ENCODE data around the gene ATG7.

GRCh38 chr3:11522398-11522715 lies 250.2 kb downstream of the ATG7 start:
- TF ChIP-seq MAX (IDR thresholded peaks at IDR 0.05) (no peak), CHD2 (IDR thresholded peaks at IDR 0.05; ENCODE audit: low read length, partially characterized antibody) (no peak), EP300 (IDR thresholded peaks at IDR 0.05) (no peak), CTCF (IDR thresholded peaks at IDR 0.05) (no peak), ESRRA (IDR thresholded peaks at IDR 0.05; ENCODE audit: borderline replicate concordance, low read length) (no peak), RAD21 (conservative IDR thresholded peaks at IDR 0.05 in 1 of 2, IDR thresholded peaks at IDR 0.05 in 1 of 2) (no peak)
- TF ChIP-seq, protein P1, sequence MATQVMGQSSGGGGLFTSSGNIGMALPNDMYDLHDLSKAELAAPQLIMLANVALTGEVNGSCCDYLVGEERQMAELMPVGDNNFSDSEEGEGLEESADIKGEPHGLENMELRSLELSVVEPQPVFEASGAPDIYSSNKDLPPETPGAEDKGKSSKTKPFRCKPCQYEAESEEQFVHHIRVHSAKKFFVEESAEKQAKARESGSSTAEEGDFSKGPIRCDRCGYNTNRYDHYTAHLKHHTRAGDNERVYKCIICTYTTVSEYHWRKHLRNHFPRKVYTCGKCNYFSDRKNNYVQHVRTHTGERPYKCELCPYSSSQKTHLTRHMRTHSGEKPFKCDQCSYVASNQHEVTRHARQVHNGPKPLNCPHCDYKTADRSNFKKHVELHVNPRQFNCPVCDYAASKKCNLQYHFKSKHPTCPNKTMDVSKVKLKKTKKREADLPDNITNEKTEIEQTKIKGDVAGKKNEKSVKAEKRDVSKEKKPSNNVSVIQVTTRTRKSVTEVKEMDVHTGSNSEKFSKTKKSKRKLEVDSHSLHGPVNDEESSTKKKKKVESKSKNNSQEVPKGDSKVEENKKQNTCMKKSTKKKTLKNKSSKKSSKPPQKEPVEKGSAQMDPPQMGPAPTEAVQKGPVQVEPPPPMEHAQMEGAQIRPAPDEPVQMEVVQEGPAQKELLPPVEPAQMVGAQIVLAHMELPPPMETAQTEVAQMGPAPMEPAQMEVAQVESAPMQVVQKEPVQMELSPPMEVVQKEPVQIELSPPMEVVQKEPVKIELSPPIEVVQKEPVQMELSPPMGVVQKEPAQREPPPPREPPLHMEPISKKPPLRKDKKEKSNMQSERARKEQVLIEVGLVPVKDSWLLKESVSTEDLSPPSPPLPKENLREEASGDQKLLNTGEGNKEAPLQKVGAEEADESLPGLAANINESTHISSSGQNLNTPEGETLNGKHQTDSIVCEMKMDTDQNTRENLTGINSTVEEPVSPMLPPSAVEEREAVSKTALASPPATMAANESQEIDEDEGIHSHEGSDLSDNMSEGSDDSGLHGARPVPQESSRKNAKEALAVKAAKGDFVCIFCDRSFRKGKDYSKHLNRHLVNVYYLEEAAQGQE (IDR thresholded peaks at IDR 0.05): no peak
- TF ChIP-seq, protein P2, sequence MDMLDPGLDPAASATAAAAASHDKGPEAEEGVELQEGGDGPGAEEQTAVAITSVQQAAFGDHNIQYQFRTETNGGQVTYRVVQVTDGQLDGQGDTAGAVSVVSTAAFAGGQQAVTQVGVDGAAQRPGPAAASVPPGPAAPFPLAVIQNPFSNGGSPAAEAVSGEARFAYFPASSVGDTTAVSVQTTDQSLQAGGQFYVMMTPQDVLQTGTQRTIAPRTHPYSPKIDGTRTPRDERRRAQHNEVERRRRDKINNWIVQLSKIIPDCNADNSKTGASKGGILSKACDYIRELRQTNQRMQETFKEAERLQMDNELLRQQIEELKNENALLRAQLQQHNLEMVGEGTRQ (IDR thresholded peaks at IDR 0.05): no peak

Data from A549 (cell line).